GM21423 (cell line): ENCODE data around the gene TMEM33.

Experiments used
- ATAC-seq: cut with Tn5 transposase; IDR thresholded peaks from one replicate; pipeline ENCODE4 v1.9.1; 2021; ENCODE audit warnings: mild to moderate bottlenecking, moderate library complexity; ENCODE audit not compliant: unreplicated experiment

Gene TMEM33

DNA sequence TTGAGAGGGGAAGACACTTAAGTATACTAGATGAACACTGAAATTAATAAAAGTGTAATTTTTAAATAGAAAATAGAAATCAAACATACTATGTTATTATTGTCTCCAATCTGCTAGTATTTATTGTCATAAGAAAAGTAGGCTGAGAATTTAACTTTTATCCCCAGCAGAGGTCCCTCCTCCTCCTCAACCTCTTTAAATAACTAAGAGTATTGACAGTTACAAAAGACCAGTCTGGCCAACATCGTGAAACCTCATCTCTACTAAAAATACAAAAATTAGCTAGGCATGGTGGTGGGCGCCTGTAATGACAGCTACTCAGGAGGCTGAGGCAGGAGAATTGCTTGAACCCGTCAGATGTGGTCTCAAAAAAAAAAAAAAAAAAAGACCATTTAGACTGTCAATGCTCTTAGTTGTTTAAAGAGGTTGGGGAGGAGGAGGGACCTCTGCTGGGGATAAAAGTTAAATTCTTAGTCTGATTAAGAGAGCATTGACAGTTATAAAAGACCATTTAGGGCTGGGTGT is 59.3 kb downstream of the TMEM33 start:
- no peak for ATAC-seq

DNA sequence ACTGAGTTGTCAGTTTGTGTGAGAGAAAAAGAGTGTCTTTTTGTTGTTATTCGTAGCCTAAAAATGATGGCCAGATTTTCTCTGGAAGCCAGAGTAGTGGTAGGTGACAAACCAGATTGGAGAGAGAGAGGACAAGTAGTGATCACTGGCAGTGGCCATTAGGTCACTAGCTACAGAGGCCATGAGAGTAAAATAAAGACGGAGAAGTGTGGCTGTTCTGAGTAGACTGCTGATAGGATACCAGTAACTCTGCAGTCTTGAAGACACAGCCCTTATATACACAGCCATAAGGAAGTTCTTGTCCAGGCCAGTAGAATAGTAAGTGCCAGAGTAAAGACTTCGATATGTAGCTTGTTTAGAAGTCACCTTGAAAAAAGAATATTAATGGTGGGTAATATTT is 62.8 kb downstream of the TMEM33 start:
- ATAC-seq, result no peak

DNA sequence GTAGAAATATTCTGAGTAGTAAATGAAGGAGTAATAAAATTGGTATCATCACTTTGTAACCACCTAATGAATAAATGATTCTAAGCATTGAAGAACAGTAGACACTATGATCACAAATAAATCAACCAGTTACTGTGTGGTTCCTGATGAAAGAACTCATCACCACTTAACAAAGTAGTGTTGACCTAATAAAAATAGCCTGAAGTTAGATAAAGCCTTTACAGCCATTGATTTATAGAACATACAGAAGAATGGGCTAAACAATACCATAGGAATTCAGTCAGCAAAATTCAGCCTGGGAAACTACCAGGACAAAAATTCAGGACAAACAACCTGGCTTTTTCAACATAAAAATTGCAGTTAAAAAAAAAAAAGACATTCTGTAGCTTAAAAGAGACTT is 64.1 kb downstream of the TMEM33 start:
- ATAC-seq, result no peak

DNA sequence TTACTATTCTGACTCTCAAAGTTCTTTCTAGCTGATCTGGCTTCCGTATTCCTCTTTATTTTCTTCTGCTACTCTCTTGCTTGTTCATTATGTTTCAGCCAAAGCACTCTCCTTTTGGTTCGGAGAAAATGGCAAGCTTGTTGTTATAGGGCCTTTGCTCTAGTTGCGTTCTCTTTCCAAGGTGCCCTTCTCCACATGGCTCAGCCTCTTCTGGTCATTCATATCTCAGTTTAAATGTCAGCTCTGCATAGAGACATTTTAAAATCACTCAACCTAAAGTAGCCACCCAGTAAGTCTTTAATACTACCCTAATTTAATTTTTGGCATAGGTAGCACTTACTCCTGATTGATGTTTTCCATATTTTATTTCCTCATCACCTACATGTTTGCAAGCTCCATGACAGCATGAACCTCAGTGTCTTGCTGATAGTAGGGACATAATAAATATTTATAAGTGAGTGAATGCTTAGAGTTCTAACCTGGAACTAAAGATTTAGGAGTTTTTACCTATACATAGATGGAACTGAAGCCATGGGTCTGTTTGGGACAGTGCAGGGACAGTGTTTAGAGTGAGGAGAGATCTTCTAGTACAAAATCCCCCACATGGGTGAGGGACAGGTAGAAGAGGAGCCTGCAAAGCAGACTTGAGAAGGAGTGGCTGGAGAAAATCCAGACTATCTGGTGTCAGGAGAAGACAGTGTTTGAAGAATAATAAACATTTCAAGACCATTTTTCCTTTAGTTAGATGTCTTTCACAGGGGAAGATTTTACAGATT is 73.0 kb downstream of the TMEM33 start:
- ATAC-seq, result no peak
